AG09309 (cell line): ENCODE measurements around the gene AAGAB.

Experiments used
- DNase-seq: peaks from one replicate; pipeline ENCODE4 v3.0.0-alpha.2; 2010; ENCODE audit warnings: low read depth
- H3K4me3 ChIP-seq: 2 replicates; pipeline ENCODE4 v1.5.1; 2011; ENCODE audit warnings: mild to moderate bottlenecking, low read depth, low read length, moderate library complexity; ENCODE audit not compliant: control insufficient read depth
- TF ChIP-seq, protein P1 (sequence below): IDR thresholded peaks from 2 replicates; pipeline ENCODE4 v1.5.1; 2011; ENCODE audit warnings: mild to moderate bottlenecking, low read depth, low read length, inconsistent platforms; ENCODE audit not compliant: insufficient read depth, control insufficient read depth; ENCODE audit errors: missing control alignments

The AAGAB gene

DNA sequence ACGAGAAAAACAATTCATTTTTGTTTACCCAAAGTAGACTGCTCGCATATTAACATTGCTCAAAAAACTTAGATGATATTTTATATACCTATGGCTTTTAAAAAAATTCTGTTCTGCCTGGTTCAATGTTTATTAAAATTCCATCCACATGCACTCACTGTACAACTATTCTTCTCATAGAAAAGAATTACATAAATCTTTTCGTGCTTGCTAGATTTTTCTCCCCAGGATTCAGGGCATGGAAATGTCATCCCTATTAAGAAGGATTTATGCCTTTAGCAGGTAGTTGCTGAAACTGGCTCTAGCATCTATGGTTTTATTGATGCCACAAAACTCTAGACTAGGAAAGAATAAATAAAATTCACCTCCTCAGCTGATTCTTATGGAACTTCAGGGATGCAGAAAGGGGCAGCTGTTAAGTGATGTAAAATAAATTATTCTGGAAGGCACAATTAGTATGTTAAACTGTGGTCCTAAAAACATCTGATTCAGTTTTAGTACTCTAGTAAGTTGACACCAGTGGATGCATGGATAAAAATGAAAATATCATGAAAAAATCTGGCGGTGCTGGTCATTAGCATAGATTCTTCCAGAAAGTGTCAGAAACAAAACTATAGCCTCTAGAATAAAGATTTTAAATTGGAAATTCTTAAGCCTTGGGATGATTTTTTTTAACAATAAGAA lies 41.6 kb downstream of the AAGAB start:
- TF ChIP-seq, protein P1, sequence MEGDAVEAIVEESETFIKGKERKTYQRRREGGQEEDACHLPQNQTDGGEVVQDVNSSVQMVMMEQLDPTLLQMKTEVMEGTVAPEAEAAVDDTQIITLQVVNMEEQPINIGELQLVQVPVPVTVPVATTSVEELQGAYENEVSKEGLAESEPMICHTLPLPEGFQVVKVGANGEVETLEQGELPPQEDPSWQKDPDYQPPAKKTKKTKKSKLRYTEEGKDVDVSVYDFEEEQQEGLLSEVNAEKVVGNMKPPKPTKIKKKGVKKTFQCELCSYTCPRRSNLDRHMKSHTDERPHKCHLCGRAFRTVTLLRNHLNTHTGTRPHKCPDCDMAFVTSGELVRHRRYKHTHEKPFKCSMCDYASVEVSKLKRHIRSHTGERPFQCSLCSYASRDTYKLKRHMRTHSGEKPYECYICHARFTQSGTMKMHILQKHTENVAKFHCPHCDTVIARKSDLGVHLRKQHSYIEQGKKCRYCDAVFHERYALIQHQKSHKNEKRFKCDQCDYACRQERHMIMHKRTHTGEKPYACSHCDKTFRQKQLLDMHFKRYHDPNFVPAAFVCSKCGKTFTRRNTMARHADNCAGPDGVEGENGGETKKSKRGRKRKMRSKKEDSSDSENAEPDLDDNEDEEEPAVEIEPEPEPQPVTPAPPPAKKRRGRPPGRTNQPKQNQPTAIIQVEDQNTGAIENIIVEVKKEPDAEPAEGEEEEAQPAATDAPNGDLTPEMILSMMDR: no peak
- no peak overlapping the region for H3K4me3 ChIP-seq
- no peak for DNase-seq

DNA sequence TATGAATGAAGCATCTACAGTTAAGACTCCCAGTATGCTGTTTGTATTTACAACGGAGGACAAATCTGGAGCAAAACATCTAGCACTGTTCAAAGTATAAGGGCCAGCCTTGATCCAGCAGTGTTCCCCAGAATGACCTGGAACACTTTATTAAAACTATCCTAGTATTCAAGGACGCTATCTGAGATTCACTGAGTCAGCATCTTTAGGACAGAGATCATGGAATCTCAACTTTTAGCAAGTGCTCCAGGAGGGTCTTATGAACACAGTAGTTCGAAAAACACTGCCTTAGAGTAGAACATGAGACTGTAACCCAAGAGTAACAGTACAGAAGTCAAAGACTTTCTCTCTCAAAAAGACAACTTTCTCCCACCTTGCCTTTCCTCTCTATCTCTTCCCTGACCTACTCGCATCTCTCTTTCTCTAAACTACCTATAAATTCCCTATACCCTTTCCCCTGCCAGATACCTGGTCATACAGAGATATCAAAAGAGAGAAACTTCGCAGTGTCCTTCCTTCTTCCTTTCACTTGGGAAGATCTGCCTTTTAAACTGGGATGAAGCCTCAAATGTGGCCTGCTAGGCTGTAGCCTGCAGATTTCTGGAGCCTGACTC lies 43.8 kb downstream of the AAGAB start:
- TF ChIP-seq, protein P1: no peak
- no peak overlapping the region for H3K4me3 ChIP-seq
- DNase-seq: no peak

DNA sequence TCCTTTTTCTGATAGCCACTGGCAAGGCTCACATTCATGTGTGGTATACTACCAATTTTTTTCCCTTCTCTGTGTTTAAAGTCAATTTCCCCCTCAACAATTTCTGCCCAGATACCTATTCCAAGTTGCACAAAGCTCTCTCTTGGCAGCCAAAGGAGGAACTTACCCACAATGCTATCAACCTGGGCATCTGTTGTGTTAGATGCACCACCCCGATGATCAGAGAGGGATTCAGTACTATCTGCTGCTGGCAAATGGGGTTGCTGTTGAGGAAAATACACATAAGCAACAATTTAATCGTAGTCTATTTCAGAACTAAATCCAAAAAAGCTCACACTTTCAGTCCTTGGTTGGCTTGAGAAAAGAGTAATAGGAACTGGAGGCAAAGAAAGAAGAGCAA lies 46.1 kb downstream of the AAGAB start:
- H3K4me3 ChIP-seq: no peak overlapping the region
- DNase-seq: no peak
- TF ChIP-seq, protein P1: no peak

DNA sequence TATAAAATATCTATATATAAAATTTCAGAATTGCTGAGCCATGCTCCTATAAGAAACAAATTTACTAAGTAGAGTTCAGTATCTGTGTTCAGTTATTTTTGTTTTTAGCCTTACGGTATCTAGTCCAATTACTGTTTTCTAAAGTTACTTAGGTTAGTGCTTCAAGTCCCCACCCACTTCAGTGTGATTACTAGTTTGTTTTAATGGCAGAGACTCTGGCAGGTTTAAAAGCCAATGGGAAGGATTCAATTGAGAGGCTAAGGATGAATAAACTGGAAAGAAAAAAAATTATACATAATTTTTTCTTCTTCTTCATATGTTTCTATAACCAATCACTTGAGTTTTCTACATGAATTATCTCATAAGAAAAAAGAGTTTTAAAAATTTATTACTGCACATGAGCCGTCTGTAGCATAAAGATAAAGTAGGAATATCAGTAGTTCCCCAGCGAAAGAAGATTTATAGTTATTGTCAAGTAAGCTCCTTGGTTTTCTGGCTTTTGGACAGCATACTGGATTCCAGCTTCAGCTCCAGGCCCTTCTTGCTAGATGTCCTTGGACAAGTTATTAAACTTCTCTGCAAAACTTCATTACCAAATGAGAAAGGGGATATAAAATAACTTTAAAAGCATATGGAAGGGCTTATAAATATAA lies 46.8 kb downstream of the AAGAB start:
- no peak for DNase-seq
- TF ChIP-seq, protein P1: no peak
- no peak overlapping the region for H3K4me3 ChIP-seq

DNA sequence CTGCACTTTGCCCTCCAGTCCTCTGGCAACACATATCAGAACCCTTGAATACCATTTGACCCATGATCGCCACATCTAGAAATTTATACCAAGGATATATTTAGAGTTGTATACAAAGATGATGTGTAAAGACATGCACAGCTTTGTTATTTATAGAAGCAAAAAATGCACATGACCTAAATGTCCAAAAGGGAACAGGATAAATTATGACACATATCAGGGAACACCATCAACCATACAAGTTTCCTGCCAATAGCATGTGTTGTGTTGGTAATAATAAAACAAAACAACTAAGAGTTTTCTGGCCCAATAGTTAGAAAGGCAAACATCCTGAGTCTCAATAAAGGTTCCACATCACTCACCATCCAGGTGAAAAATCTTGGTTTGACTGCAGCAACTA lies 51.5 kb downstream of the AAGAB start:
- no peak for DNase-seq
- TF ChIP-seq, protein P1: no peak
- no peak overlapping the region for H3K4me3 ChIP-seq

DNA sequence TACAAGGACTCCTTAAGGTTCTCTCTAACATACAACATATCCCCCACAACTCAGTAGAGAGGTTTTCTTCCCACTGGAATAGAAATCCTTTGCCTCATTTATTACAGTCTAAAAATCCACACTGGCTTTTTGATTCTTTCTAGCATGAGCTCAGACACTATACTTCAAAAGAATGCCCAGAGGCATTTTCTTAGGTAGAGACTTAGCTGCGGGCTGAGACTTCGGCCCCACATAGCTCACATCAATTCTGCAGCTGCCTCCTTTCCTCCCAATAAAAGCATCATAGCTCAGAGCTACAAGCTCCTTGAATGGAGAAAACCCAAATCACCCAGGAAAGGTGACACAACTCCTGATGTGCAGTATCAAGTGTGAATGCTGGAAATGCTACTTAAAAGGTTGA lies 52.4 kb downstream of the AAGAB start:
- DNase-seq: no peak
- no peak overlapping the region for H3K4me3 ChIP-seq
- TF ChIP-seq, protein P1: no peak
